Measurements from ENCODE around the gene CCDC117.

The CCDC117 gene

DNA sequence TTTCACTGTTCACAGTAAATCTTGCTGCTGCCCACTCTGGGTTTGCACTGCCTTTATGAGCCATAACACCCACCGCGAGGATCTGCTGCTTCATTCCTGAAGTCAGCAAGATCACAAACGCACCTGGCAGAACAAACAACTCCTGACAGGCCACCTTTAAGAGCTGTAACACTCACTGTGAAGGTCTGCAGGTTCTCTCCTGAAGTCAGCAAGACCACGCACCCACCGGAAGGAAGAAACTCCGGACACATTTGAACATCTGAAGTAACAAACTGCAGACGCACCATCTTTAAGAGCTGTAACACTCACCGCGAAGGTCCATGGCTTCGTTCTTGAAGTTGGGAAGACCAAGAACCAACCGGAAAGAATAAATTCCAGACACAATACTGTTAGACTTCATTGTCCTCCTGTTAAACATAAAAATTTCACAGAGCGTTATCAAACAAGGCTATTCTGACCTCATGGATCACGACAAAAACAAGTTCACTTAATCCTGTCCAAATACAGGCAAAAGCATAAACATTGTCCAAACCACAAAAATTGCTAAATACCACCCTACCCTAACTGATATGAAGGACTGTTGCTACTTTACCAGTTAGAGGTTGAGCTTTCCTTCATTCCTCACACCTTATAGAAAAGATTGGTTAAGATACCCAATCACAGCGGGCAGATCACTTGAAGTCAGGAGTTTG, 3.0 kb upstream of the CCDC117 start:
- no peak for DNase-seq (ENCODE audit: low spot score)

DNA sequence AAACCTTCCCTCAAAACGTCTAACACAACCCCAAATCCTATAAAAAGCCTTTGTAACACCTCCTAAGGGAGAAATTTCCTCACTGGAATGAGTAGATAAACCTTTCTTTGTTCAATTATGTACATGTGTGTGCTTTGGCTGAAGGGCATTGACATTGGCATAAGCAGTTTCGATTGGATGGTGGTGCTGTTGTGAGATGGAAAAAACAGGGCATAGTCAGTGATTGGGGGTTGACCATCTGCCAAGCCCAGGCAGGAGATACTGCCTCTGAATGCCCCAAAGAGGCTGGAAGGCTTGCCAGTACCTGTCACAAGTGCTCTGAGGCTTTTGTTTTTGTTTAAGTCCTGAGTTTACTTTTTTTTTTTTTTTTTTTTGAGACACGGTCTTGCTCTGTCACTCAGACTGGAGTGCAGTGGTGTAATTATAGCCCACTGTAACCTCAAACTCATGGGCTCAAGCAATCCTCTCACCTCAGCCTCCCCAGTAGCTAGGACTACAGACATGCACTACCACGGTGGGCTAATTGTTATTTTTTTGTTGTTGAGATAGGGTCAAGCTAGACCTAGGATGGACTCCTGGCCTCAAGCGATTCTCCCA, 1.2 kb upstream of the CCDC117 start:
- no peak for DNase-seq (ENCODE audit: low spot score)

DNA sequence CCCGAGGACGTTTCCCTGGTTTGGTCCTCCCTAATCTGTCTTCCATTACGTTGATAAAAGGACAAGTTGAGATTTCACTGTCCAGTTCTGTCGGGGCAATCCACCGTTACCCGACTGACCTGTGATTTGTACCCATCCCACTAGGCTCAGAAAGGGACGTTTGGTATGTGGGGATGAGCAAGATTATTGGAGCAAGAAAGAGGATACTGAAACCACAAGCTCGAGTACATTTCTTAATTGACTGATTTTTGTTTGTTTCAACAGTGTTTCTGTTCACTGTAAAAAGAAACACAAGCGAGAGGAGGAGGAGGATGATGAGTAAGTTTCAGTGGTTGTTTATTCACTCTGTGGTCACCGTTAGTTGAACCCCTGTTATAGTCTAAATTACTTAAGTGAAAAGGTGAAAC, 969 bp downstream of the CCDC117 start:
- DNase-seq (ENCODE audit: low spot score): no peak

DNA sequence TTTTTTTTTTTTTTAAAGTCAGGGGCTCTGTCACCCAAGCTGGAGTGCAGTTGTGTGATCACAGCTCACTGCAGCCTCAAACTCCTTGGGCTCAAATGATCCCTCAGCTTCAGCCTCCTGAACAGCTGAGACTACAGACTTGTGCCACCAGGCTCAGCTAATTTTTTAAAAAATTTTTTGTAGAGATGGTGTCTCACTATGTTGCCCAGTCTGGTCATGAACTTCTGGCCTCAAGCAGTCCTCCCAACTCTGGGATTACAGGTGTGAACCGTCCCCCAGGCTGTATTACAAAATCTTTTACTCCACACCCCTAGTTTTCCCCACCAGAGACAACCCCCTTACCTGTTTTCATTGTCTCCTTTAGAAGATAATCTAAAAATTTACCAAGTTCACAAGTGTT, 1.9 kb downstream of the CCDC117 start:
- no peak for DNase-seq (ENCODE audit: low spot score)

DNA sequence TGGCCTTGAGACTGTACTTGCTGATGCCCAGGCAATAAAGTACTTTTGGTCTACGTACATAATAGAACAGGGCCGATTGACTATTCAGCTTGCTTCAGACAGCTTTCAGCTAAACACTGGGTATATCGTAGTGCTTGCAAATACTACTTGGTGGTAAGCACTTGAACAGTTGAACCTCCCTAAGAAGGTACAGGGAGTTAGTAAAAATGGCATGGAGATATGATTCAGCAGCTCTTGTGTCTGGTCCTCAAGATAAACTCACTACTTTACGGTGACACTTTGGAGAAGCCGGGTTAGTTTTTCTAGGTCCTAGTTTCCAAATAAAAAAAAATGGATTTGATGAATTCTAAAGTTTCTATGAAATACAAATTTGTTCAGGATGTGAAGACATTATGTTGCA, 7.3 kb downstream of the CCDC117 start:
- DNase-seq (ENCODE audit: low spot score): no peak

DNA sequence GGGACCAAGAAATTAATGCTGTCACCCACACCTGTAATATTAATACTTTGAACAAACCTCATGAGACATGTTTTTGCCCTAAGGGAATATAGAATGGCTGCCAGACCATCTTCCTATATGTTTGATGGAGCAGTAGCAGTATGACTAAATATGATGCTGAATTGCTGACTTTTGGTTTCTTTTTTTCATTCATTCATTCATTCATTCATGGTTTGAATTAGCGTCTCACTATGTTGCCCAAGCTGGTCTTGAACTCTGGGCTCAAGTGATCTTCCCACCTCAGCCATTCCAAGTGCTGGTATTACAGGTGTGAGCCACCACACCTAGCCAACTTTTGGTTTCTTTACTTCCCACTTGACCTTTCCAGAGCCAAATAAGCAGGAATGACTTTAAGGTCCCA, 7.8 kb downstream of the CCDC117 start:
- DNase-seq (ENCODE audit: low spot score): no peak

DNA sequence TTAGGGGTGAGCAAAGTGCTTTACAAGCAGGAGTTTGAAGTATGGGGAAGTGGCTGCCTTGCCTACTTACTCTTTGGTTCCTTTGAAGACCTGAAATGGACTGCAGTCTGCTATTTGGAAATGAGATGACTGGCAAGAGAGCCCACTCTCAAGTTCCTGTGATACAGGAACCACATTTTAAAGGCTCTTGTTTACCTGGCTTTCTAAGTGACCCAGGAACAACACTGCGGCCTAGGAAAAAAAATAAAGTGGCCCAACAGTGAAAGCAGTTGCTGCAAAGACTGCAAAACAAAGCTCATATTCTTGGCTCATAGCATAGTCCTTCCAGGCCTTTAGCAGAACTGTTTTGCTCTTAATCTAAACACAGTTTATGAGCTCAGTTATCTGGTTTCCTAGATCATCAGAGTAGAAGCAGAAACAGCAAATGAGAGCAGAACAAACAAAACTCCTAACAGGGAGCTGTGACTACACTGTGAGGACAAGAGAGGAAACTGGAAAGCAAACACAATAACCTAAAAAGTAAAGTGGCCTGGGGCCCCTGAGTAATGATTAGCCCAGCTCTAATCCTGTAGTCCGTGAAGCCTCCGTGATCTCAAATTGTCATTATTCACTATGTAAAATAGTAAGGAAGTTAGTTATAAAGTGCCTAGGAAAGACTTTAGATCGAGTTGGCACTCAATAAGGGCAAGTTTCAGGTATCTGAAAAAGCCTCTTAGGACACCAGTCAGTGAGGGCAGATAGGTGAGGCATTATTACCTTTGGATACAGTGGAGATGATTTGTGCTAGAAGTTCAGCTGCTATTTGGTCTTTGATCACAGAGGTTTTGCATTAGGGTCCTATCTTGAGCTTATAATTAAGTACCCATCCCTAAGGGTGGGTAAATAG, 11.5 kb downstream of the CCDC117 start:
- no peak for DNase-seq (ENCODE audit: low spot score)

DNA sequence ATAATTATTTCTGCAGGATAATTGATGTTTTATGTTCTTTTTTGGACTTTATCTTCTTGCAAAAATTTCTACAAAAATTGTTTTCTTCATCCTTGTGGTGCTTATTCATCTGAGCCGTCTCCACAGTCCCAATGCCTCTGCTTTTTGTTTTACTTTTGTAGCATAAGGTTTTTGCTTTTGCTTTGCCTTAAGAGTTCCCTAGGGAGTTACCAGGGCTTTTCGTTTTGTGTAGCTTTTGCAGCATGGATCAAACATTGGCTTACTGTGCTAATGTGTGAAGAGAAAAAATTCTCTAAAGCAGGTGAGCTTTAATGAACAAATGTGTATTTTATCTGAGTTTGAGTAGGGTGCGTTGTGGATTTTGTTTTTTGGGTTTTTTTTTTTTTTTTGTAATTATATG, 16.1 kb downstream of the CCDC117 start:
- DNase-seq (ENCODE audit: low spot score): no peak

DNA sequence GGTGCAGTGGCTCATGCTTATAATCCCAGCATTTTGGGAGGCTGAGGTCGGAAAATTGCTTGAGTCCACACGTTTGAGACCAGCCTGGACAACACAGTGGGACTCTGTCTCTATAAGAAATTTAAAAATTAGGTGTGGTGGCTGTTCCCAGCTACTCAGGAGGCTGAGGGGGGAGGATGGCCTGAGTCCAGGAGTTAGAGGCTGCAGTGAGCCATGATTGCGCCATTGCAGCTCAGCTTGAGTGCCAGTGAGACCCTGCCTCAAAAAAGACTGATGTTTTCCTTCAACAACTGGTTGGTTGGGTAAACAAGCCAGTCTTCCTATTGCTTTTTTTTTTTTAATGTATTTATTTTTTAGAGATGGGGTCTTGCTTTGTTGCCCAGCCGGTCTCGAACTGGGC, 18.6 kb downstream of the CCDC117 start:
- DNase-seq (ENCODE audit: low spot score): no peak

DNA sequence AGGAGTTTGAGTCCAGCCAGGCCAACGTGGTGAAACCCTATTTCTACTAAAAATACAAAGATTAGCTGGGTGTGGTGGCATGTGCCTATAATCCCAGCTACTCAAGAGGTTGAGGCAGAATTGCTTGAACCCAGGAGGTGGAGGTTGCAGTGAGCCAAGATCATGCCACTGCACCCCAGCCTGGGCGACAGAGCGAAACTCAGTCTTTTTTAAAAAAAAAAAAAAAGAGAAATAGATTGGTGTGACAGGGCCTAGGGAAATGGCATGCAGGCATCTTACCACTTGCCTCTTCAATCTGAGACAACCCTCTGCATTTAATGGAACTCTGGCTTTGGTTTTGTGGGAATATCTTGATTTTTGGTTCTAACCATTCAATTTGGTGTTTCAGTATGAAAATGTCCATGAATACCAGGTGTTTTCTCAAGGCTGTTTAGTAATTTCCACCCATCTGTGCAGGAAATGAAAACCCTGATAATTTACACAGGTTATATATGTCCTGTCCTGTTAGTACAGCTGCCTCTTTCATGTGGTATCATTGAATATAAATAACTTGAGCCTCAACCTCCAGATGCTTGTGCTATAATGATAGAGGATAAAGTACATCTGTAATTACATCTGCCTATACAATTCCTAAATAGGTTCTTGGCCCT, 19.5 kb downstream of the CCDC117 start:
- no peak for DNase-seq (ENCODE audit: low spot score)

DNA sequence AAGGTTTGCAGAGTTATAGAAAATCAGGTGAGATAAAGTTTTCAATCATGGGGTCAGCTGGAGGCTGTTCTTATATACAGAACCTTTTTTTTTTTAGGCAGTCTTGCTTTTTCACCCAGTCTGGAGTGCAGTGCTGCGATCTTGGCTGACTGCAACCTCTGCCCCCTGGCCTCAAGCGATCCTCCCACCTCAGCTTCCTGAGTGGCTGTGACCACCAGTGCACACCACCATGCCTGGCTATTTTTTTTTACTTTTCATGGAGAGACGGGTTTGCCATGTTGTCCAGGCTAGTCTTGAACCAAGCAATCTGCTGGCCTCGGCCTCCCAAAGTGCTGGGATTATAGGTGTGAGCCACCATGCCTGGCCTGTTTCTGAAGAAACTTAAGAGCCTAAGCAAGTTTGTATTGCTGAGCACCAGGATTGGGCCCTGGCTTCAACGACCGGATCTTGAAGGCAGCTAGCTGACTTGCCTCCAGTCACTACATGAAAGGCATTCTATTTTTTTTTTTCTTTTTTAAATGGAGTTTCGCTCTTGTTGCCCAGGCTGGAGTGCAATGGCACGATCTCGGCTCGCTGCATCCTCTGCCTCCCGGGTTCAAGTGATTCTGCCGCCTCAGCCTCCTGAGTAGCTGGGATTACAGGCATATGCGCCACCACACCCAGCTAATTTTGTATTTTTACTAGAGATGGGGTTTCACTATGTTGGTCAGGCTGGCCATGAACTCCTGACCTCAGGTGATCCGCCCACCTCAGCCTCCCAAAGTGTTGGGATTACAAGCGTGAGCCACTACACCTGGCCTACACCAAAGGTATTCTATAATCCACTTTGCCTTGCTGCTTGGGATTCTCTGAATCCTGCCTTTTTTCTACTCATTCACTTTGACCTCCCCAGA, 20.2 kb downstream of the CCDC117 start:
- no peak for DNase-seq (ENCODE audit: low spot score)

DNA sequence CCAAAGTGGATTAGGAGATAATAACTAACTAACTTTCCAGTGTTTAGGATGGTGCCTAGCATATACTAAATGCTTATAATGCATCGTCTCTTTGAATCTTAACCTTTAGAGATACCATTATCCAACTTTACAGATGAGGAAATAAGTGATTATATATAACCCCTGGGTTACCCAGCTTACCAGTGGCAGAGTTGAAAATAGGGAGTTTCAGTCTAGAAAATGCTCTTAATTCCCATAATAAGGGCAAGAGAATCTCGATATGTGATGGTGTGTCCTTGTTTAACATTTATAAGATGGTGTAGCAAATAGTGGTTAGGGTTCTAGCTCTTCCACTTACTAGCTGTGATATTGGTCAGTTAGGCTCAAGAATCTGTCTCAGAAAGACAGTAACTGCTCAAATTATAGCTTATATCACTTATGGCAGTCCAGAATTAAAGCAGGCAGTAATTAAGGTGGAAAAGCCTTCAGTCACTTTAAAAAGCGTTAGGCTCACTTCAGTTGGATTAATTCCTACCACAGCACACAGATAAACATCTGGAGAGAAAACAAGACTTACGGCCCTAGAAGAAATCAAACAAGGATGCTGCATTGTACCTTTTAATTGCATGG, 21.6 kb downstream of the CCDC117 start:
- DNase-seq (ENCODE audit: low spot score): no peak

DNA sequence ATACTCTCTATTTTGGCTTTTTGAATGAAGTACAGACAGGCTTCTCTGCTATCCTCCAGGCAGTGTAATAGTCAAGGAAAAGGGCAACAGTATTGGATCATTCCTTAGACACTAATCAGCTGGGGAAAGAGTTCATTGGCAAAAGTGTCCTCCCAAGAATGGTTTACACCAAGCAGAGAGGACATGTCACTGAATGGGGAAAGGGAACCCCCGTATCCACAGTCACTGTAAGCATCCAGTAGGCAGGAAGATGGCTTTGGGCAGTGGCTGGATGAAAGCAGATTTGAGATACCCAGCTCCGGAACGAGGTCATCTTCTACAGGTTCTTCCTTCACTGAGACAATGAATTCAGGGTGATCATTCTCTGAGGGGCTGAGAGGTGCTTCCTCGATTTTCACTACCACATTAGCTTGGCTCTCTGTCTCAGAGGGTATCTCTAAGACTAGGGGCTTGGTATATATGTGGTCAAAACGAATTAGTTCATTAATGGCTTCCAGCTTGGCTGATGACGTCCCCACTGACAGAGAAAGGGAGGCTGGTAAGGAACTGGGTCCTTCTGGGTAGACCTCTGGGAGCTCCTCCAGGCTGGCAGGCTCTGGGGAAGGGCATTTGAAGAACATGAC, 22.7 kb downstream of the CCDC117 start:
- DNase-seq (ENCODE audit: low spot score): no peak

DNA sequence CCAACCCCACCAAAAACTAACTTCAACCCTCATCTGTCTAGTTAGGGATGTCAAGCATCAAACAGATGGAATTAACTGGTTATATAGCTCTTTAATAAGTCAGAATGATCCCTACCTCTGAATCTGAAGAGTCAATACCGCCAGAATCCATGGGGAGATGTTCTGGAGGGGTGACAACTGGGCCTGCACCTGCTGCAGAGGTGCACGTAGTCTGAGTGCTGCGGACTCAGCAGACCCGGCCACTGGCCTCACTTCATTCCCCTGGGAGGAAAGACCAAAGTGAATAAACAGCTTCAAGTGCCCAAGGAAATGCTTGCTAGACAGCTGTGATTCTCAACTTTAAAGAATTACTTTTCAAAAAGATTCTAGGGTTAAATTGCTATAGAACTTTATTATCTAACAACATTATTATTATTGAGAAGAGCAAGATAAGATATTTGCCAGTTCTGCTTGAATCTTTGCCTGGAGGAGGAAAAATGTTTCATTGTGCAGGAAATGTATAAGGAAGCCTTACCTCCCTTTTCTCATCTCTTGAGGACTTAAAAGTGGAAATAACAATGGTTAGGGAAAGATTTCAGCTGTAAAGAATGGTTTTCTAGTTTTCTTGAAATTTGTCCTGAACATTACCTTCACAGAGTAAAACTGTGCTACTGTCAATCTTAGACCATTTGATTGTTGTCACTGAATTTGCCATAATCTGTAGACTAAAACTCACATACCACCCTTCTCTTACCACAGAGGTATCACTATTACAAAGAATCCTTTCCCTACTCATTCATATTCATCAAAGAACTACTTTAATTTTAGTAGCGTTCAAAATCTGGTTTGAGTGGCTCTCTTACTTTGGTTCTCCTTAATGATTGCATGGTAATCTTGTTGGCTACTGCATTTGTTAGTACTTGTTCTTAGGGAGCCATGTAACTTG, 23.7 kb downstream of the CCDC117 start:
- DNase-seq (ENCODE audit: low spot score): no peak

DNA sequence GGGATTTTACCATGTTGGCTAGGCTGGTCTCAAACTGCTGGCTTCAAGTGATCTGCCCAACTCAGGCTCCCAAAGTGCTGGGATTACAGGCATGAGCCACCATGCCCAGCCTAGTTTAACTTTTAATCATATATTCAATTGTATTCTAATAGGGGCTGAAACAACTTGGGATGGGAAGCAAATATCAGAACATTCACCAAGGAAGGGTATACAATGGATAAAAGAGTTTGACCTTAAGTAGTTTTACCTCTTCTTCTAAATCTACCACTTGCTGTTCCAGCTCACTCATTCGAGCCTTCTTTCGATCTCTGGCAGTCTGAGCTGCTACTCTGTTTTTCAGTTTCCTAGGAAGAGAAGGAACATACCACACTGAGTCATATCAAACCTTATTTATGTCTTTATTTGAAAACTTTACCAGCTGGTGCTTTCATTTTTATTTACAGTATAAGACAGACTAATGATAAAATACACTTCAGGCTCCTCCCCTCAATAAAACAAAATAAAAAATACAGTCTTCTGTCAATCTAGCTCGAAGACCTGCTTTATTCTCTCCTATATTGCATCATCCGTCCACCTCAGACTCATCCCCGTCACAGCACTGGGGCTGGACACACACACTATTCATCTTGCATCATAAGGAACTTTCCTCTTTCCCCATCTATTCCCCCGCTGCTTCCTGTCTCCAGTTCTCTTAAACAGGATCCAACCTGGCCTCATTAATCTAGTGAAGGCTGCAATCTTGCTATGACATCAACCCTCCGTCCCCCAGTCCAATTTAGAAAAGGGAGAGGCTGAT, 26.5 kb downstream of the CCDC117 start:
- DNase-seq (ENCODE audit: low spot score): peak; percentile 29

DNA sequence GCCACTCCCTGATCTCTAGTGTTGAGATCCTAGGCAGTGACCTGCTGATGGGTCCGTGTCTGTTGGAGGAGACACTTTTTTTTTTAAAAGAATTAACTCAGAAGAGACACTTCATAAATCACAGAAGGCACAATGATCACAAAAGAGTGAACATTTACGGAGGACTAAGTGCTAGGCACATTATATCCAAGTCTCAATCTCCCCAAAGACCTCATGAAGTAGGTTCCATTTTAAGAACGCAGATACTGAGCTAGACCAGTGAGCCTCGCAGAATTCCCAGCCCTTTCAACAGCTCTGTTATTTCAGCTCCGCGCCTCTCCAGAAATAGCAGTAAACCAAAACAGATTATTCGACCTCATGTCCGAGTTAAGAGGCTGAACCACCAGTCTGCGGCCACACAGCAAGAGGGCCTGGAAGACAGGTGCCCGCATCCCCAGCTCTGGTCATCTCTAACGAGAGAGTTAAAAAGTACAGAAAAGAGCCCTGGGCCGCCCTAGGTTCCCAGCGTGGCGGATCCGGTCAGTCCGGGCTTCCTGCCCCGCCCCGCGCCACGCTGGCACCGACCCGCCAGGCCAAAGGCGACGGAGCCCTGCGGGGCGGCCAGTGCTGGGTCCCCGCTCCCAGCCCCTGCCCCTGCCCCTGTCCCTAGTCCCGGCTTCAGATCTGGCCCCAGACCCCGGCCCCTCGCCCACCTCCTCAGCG, 27.3 kb downstream of the CCDC117 start:
- peak; percentile 50 for DNase-seq (ENCODE audit: low spot score)

DNA sequence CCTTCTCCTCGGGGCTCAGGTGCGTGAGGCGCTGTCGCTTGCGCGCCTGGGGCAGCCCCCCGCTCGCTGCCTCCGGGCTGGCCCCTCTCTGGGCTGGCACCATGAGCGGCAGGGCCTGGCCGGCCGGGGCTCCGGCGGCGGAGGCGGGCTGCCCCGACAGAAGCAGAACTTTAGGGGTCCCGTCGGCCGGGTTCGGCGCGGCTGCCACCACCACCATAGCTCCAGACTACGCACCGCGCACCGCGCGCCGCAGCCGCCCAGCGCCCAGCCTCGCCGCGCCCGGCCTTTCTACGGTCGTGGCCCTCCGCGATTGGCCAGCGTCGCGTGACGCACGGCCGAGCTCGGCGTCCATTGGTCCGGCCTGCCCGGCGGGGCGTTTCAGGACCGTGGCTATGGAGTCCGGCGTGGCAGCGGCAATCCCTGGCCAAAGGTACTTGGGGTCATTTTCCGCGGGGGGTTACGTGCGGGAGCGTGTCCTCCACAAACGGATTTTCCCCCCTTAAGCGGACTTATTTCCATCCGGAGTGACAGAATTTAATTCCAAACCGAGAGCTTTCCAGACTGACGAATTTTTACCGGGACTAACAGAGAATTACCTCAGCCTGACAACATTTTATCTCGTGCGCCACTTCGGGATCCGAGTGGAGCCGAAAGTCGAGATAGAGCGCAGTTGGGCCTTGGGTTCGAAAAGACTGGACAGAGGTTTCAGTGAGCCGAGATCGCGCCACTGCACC, 28.0 kb downstream of the CCDC117 start, which contains the start of gene XBP1:
TSS of gene XBP1 (minus strand) at position 262 of the 734 bp plus-strand sequence.
- DNase-seq (ENCODE audit: low spot score): peak; percentile 97

Data from Ammon's horn (tissue), 1 donor.